Breast epithelium (tissue), 3 donors: Measurements from ENCODE around the gene DDA1.

ENCODE experiments used
- CTCF ChIP-seq, 3 donors: fragments of 450-650 bp; IDR thresholded peaks; one replicate each; pipeline ENCODE4 v1.5.1; 2016 to 2017; ENCODE audit warnings: antibody characterized with exemption in 3 of 3, mild to moderate bottlenecking in 3 of 3, moderate library complexity in 3 of 3
- POLR2A ChIP-seq: fragments of 450-650 bp; IDR thresholded peaks from one replicate; pipeline ENCODE4 v1.6.1; 2016; ENCODE audit warnings: antibody characterized with exemption, mild to moderate bottlenecking, moderate library complexity
- POLR2AphosphoS5 ChIP-seq, 3 donors: sonication (generic); formaldehyde crosslinking; IDR thresholded peaks; one replicate each; pipeline ENCODE4 v1.6.1; 2017; ENCODE audit warnings: antibody characterized with exemption in 3 of 3

- no peak for TF ChIP-seq CTCF (IDR thresholded peaks at IDR 0.05)
- TF ChIP-seq POLR2A: no peak
- TF ChIP-seq POLR2AphosphoS5 (IDR thresholded peaks at IDR 0.05): no peak
Measured at GRCh38 chr19:17303940-17304267, 5.5 kb upstream of the DDA1 start.
